Inflammatory macrophage (primary cell): Measurements from ENCODE around the gene PCYT1A.
"Not testable (repeated sequence)": the region's sequence is repeated elsewhere in the genome, so short reads cannot be mapped to it uniquely, and the experiment has no call there.

Experiments used
- DNase-seq, 2 donors: peaks; one replicate each; pipeline ENCODE4 v3.0.0-alpha.2; 2020 to 2022

PCYT1A gene

GRCh38 chr3:196189566-196190347, 97.8 kb downstream of the PCYT1A start:
- no peak for DNase-seq

GRCh38 chr3:196186651-196187573, 100.6 kb downstream of the PCYT1A start:
- DNase-seq = no peak

DNA sequence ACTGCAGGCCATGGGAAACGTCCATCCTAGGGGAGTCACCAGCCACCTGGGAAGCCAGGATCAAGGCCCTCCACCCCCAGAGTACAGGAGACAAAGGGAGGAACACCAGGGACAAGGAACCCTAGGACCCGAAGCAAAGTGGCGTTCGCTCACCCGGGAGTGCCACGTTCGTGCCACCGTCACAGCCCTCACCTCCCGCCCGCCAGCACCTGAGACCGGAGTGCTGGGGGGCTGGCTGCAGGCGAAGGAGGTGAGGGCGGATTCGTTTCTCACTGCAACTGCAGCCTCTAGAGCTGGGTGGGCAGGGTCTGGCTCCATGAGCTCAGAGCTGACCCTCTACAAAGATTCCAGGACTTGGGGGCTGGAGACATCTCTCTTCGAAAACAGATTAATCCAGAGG, 102.6 kb downstream of the PCYT1A start:
- no peak for DNase-seq

DNA sequence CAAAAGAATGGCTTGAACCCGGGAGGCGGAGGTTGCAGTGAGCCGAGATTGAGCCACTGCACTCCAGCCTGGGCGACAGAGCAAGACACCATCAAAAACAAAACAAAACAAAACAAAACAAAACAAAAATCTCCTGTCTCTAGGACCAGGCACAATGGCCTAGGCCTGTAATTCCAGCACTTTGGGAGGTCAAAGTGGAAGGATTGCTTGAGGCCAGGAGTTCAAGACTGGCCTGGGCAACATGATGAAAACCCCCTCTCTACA, 103.4 kb downstream of the PCYT1A start:
- DNase-seq = not testable (repeated sequence)

- DNase-seq = no peak
Observed at GRCh38 chr3:196181127-196181546, 106.4 kb downstream of the PCYT1A start.

- no peak for DNase-seq
Observed at GRCh38 chr3:196180346-196180745, 107.2 kb downstream of the PCYT1A start.
